Measurements from ENCODE around the gene CSTB.

DNA sequence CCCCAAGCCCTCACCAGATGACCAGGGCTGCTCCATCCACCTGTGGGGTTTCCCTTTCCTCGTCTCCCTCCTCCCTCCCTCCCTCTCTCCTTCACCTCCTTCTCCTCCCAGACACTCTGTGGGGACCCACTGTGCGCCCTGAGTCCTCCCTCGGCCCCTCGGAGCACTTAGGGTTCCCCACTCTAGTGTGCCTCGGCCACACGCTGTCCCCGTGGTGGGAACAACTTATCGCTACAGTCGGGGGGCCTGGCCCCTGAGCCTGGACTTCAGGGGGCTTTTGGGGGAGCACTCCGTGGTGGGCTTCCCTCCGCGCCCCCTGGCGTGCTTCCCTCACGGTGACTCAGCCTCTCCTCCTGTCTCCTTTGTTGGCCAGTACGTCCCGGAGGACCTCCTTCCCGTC is 27.5 kb downstream of the CSTB start:
- TF ChIP-seq, protein P1, sequence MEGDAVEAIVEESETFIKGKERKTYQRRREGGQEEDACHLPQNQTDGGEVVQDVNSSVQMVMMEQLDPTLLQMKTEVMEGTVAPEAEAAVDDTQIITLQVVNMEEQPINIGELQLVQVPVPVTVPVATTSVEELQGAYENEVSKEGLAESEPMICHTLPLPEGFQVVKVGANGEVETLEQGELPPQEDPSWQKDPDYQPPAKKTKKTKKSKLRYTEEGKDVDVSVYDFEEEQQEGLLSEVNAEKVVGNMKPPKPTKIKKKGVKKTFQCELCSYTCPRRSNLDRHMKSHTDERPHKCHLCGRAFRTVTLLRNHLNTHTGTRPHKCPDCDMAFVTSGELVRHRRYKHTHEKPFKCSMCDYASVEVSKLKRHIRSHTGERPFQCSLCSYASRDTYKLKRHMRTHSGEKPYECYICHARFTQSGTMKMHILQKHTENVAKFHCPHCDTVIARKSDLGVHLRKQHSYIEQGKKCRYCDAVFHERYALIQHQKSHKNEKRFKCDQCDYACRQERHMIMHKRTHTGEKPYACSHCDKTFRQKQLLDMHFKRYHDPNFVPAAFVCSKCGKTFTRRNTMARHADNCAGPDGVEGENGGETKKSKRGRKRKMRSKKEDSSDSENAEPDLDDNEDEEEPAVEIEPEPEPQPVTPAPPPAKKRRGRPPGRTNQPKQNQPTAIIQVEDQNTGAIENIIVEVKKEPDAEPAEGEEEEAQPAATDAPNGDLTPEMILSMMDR (IDR thresholded peaks at IDR 0.05): no peak
- no peak for TF ChIP-seq POLR2A (IDR thresholded peaks at IDR 0.05)
